Endodermal cell (in vitro differentiated cells): ENCODE data around the gene CARD11. TPM values are rescaled to one million over a fixed set of nuclear protein-coding genes. Genes with fewer than 3 reads are reported as not detected.
A peak's percentile ranks its signal among the peaks of the same experiment; 100 is the strongest.

ENCODE experiments used
- DNase-seq: peaks from one replicate; pipeline ENCODE4 v3.0.0-alpha.2; 2017
- H3K27ac ChIP-seq: 2 replicates; pipeline ENCODE4 v1.5.1; 2013; ENCODE audit warnings: mild to moderate bottlenecking, low read depth, low read length, moderate library complexity
- H3K27me3 ChIP-seq: 2 replicates; pipeline ENCODE4 v1.6.1; 2013; ENCODE audit warnings: mild to moderate bottlenecking, low read length, moderate library complexity; ENCODE audit not compliant: insufficient read depth, control insufficient read depth, poor library complexity, severe bottlenecking
- H3K36me3 ChIP-seq: 2 replicates; pipeline ENCODE4 v1.7.0; 2013; ENCODE audit warnings: mild to moderate bottlenecking, low read length, moderate library complexity; ENCODE audit not compliant: control insufficient read depth, insufficient read depth
- H3K4me1 ChIP-seq: one replicate; pipeline ENCODE4 v1.7.0; 2013; ENCODE audit warnings: low read length; ENCODE audit not compliant: control insufficient read depth, insufficient read depth
- H3K4me3 ChIP-seq: 2 replicates; pipeline ENCODE4 v1.5.1; 2013; ENCODE audit warnings: mild to moderate bottlenecking, low read length, moderate library complexity
- H3K9ac ChIP-seq: 2 replicates; pipeline ENCODE4 v1.6.1; 2013; ENCODE audit warnings: mild to moderate bottlenecking, low read length, moderate library complexity; ENCODE audit not compliant: poor library complexity, severe bottlenecking; ENCODE audit errors: extremely low read depth
- H3K9me3 ChIP-seq: 2 replicates; pipeline ENCODE4 v1.6.1; 2013; ENCODE audit warnings: mild to moderate bottlenecking, low read length, moderate library complexity; ENCODE audit not compliant: control insufficient read depth
- H3K27ac Mint-ChIP-seq: 2 replicates; pipeline ENCODE4 v1.8.0; 2020; ENCODE audit warnings: mixed read lengths
- H3K27me3 Mint-ChIP-seq: 2 replicates; pipeline ENCODE4 v1.8.0; 2021; ENCODE audit warnings: mild to moderate bottlenecking, mixed read lengths; ENCODE audit not compliant: insufficient read depth
- H3K36me3 Mint-ChIP-seq: 2 replicates; pipeline ENCODE4 v1.8.0; 2020; ENCODE audit warnings: low read depth, mixed read lengths
- H3K4me1 Mint-ChIP-seq: 2 replicates; pipeline ENCODE4 v1.8.0; 2020; ENCODE audit warnings: mixed read lengths
- H3K4me3 Mint-ChIP-seq: 2 replicates; pipeline ENCODE4 v1.8.0; 2020; ENCODE audit warnings: mild to moderate bottlenecking, moderate library complexity, mixed read lengths
- H3K9me3 Mint-ChIP-seq: 2 replicates; pipeline ENCODE4 v1.8.0; 2020; ENCODE audit warnings: mild to moderate bottlenecking, mixed read lengths
- CTCF ChIP-seq: fragments of 200-600 bp; sonication (generic); conservative IDR thresholded peaks from 2 replicates; pipeline ENCODE4 v1.5.0; 2021; ENCODE audit warnings: antibody characterized with exemption, mild to moderate bottlenecking
- WGBS, 2 experiments: methylation state at CpG; one replicate each; pipeline versions ENCODE4 v1.1.5 to v1.1.7; 2013; ENCODE audit warnings: missing lambda C conversion rate in 2 of 2, mixed read lengths in 1 of 2; ENCODE audit not compliant: insufficient coverage in 1 of 2, insufficient read length in 1 of 2; 5-methylcytosine and 5-hydroxymethylcytosine counted together
- total RNA-seq, 2 donors: library from RNA; stranded (reverse); fragmentation: NEBNext Ultra II Directional in 1 of 2; extraction: Animal tissue kit (Norgen Biotek cat#: 25700) in 1 of 2; gene quantifications; 2 replicates in 1 of 2; 3 replicates in 1 of 2; pipeline ENCODE4 v1.2.1, GENCODE V29; 2021

CARD11 gene
- total RNA-seq, 2 donors from 2014 or later = 7.2 to 10.8 TPM

GRCh38 chr7:2860627-2861133 lies 183.0 kb downstream of the CARD11 start:
- peaks cover 4% of the 10 kb centered on the region for H3K27me3 Mint-ChIP-seq
- Histone ChIP-seq H3K27ac (peak overlapping the region; percentile 0), H3K9ac (no peak overlapping the region), H3K27me3 (no peaks in the 10 kb centered on the region), H3K4me1 (peaks cover 3% of the 10 kb centered on the region), H3K9me3 (no peaks in the 10 kb centered on the region), H3K36me3 (no peaks in the 10 kb centered on the region), H3K4me3 (no peak overlapping the region)
- no peak for TF ChIP-seq CTCF
- no peaks in the 10 kb centered on the region for H3K9me3 Mint-ChIP-seq
- DNase-seq = no peak
- H3K4me1 Mint-ChIP-seq = peaks cover 12% of the 10 kb centered on the region
- no peaks in the 10 kb centered on the region for H3K36me3 Mint-ChIP-seq
- H3K27ac Mint-ChIP-seq = peak overlapping the region; percentile 2
- WGBS, 2 experiments = 85 to 90% methylated on average over 12 to 14 of the region's 14 CpGs
- no peak overlapping the region for H3K4me3 Mint-ChIP-seq

GRCh38 chr7:2859952-2860351 lies 183.7 kb downstream of the CARD11 start:
- H3K27ac ChIP-seq = no peak overlapping the region
- Mint-ChIP-seq H3K27ac (no peak overlapping the region), H3K9me3 (no peaks in the 10 kb centered on the region), H3K4me3 (no peak overlapping the region), H3K36me3 (no peaks in the 10 kb centered on the region), H3K4me1 (peaks cover 11% of the 10 kb centered on the region), H3K27me3 (peaks cover 4% of the 10 kb centered on the region)
- H3K4me1 ChIP-seq = peaks cover 3% of the 10 kb centered on the region
- no peaks in the 10 kb centered on the region for H3K9me3 ChIP-seq
- DNase-seq = no peak
- no peaks in the 10 kb centered on the region for H3K36me3 ChIP-seq
- no peaks in the 10 kb centered on the region for H3K27me3 ChIP-seq
- 93 to 100% methylated on average over 2 to 6 of the region's 6 CpGs for WGBS, 2 experiments
- no peak overlapping the region for H3K4me3 ChIP-seq
- H3K9ac ChIP-seq = no peak overlapping the region
- no peak for TF ChIP-seq CTCF

- WGBS, 2 experiments = 96 to 98% methylated on average over 5 of the region's 5 CpGs
- Histone ChIP-seq H3K9me3 (no peaks in the 10 kb centered on the region), H3K4me3 (no peak overlapping the region), H3K27me3 (no peaks in the 10 kb centered on the region), H3K27ac (no peak overlapping the region), H3K9ac (no peak overlapping the region), H3K4me1 (peaks cover 3% of the 10 kb centered on the region), H3K36me3 (no peaks in the 10 kb centered on the region)
- no peaks in the 10 kb centered on the region for H3K9me3 Mint-ChIP-seq
- H3K36me3 Mint-ChIP-seq = no peaks in the 10 kb centered on the region
- TF ChIP-seq CTCF = no peak
- DNase-seq = no peak
- H3K27me3 Mint-ChIP-seq = peaks cover 11% of the 10 kb centered on the region
- H3K4me3 Mint-ChIP-seq = no peak overlapping the region
- peaks cover 7% of the 10 kb centered on the region for H3K4me1 Mint-ChIP-seq
- H3K27ac Mint-ChIP-seq = no peak overlapping the region
Observed at GRCh38 chr7:2858621-2859020, 185.0 kb downstream of the CARD11 start.
